Neural progenitor cell (in vitro differentiated cells): ENCODE results near the gene INPP5D.

ENCODE experiments used
- EZH2phosphoT487 ChIP-seq: fragments of 200-600 bp; sonication (generic); IDR thresholded peaks from 2 replicates; pipeline ENCODE4 v1.6.1; 2017; ENCODE audit warnings: antibody characterized with exemption
- TF ChIP-seq, protein P1 (sequence below): fragments of 200-600 bp; sonication (generic); IDR thresholded peaks from 2 replicates; pipeline ENCODE4 v1.5.1; 2017; ENCODE audit warnings: antibody characterized with exemption, mild to moderate bottlenecking

DNA sequence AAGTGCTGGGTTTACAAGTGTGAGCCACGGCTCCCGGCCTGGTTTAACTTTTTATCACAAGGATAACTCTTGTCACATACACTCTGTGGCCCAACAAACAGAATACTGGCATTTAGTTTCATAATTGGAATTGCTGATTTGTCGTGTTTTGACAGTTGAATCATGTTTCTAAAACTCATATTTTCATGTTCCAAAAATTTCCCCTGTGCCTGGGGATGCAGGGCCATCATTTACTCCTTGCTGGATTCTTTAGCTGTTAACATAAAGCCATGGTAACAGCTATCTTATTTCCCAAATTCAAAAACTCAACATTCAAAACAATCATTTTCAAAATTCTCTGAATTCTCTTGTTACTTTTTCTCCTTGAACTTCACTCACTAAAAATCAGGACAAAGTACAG, 174.9 kb downstream of the INPP5D start:
- TF ChIP-seq, protein P1, sequence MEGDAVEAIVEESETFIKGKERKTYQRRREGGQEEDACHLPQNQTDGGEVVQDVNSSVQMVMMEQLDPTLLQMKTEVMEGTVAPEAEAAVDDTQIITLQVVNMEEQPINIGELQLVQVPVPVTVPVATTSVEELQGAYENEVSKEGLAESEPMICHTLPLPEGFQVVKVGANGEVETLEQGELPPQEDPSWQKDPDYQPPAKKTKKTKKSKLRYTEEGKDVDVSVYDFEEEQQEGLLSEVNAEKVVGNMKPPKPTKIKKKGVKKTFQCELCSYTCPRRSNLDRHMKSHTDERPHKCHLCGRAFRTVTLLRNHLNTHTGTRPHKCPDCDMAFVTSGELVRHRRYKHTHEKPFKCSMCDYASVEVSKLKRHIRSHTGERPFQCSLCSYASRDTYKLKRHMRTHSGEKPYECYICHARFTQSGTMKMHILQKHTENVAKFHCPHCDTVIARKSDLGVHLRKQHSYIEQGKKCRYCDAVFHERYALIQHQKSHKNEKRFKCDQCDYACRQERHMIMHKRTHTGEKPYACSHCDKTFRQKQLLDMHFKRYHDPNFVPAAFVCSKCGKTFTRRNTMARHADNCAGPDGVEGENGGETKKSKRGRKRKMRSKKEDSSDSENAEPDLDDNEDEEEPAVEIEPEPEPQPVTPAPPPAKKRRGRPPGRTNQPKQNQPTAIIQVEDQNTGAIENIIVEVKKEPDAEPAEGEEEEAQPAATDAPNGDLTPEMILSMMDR = no peak
- TF ChIP-seq EZH2phosphoT487 = no peak
